ENCODE results near the gene ABHD17A.

The ABHD17A gene

GRCh38 chr19:1830978-1831377, 54.3 kb downstream of the ABHD17A start:
- Histone ChIP-seq H3K4me3 (ENCODE audit: severe bottlenecking) (no peak overlapping the region), H3K9me3 (ENCODE audit: severe bottlenecking) (no peaks in the 10 kb centered on the region), H3K27me3 (ENCODE audit: insufficient read depth, poor library complexity, severe bottlenecking) (no peaks in the 10 kb centered on the region), H3K4me1 (ENCODE audit: insufficient read depth, poor library complexity, severe bottlenecking) (no peaks in the 10 kb centered on the region), H3K36me3 (ENCODE audit: low read depth) (peaks cover 7% of the 10 kb centered on the region), H3K27ac (ENCODE audit: poor library complexity, severe bottlenecking) (no peak overlapping the region)
- DNase-seq (ENCODE audit: low spot score) (no peak), ATAC-seq (ENCODE audit: low read depth) (no peak)
- TF ChIP-seq CTCF (IDR thresholded peaks at IDR 0.05; ENCODE audit: poor library complexity, severe bottlenecking): no peak

- Histone ChIP-seq H3K4me3 (ENCODE audit: severe bottlenecking) (no peak overlapping the region), H3K4me1 (ENCODE audit: insufficient read depth, poor library complexity, severe bottlenecking) (no peaks in the 10 kb centered on the region), H3K9me3 (ENCODE audit: severe bottlenecking) (no peaks in the 10 kb centered on the region), H3K27me3 (ENCODE audit: insufficient read depth, poor library complexity, severe bottlenecking) (no peaks in the 10 kb centered on the region), H3K36me3 (ENCODE audit: low read depth) (peaks cover 11% of the 10 kb centered on the region), H3K27ac (ENCODE audit: poor library complexity, severe bottlenecking) (no peak overlapping the region)
- ATAC-seq (ENCODE audit: low read depth): no peak
- DNase-seq (ENCODE audit: low spot score): no peak
- TF ChIP-seq CTCF (IDR thresholded peaks at IDR 0.05; ENCODE audit: poor library complexity, severe bottlenecking): no peak
These were observed 54.7 kb downstream of the ABHD17A start for GRCh38 chr19:1830568-1830967.

GRCh38 chr19:1829958-1830357, 55.3 kb downstream of the ABHD17A start:
- no peak for DNase-seq (ENCODE audit: low spot score)
- Histone ChIP-seq H3K4me1 (ENCODE audit: insufficient read depth, poor library complexity, severe bottlenecking) (no peaks in the 10 kb centered on the region), H3K9me3 (ENCODE audit: severe bottlenecking) (no peaks in the 10 kb centered on the region), H3K27ac (ENCODE audit: poor library complexity, severe bottlenecking) (no peak overlapping the region), H3K27me3 (ENCODE audit: insufficient read depth, poor library complexity, severe bottlenecking) (no peaks in the 10 kb centered on the region), H3K4me3 (ENCODE audit: severe bottlenecking) (no peak overlapping the region), H3K36me3 (ENCODE audit: low read depth) (peaks cover 17% of the 10 kb centered on the region)
- no peak for TF ChIP-seq CTCF (IDR thresholded peaks at IDR 0.05; ENCODE audit: poor library complexity, severe bottlenecking)
- ATAC-seq (ENCODE audit: low read depth): no peak

GRCh38 chr19:1828279-1829238, 56.7 kb downstream of the ABHD17A start:
- H3K27ac ChIP-seq (ENCODE audit: poor library complexity, severe bottlenecking): no peak overlapping the region
- TF ChIP-seq CTCF (IDR thresholded peaks at IDR 0.05; ENCODE audit: poor library complexity, severe bottlenecking): no peak
- H3K36me3 ChIP-seq (ENCODE audit: low read depth): peaks cover 26% of the 10 kb centered on the region

More at GRCh38 chr19:1828279-1829238, 56.7 kb downstream of the ABHD17A start:
- ATAC-seq (ENCODE audit: low read depth) (peak; percentile 13; the same call in 1 of the 3 replicates), DNase-seq (ENCODE audit: low spot score) (no peak)
- Histone ChIP-seq H3K4me1 (ENCODE audit: insufficient read depth, poor library complexity, severe bottlenecking) (no peaks in the 10 kb centered on the region), H3K4me3 (ENCODE audit: severe bottlenecking) (no peak overlapping the region), H3K9me3 (ENCODE audit: severe bottlenecking) (no peaks in the 10 kb centered on the region), H3K27me3 (ENCODE audit: insufficient read depth, poor library complexity, severe bottlenecking) (no peaks in the 10 kb centered on the region)
